Activated T-helper 1 cell treated with anti-CD3 and anti-CD28 coated beads, Interleukin-12 subunit alpha, Interleukin-12 subunit beta, Interleukin-2, Interleukin-4 antibody, amounts not matched to agents 30 ng/mL and 10 ng/mL and 1 ng/mL, durations not matched to agents 14 hours and 24 hours and 36 hours (primary cell): ENCODE results near the gene TEDC1. TPM values are rescaled to one million over a fixed set of nuclear protein-coding genes. Genes with fewer than 3 reads are reported as not detected.

Experiments used
- DNase-seq: peaks from one replicate; pipeline ENCODE4 v3.0.0; 2021; ENCODE audit warnings: low spot score
- H3K27ac Mint-ChIP-seq: one replicate; pipeline ENCODE4 v1.8.0; 2021; ENCODE audit warnings: mild to moderate bottlenecking, mixed read lengths
- H3K27me3 Mint-ChIP-seq: one replicate; pipeline ENCODE4 v1.8.0; 2022; ENCODE audit warnings: mild to moderate bottlenecking, moderate library complexity, mixed read lengths; ENCODE audit not compliant: insufficient read depth
- H3K36me3 Mint-ChIP-seq: one replicate; pipeline ENCODE4 v1.8.0; 2021; ENCODE audit warnings: low read depth, mixed read lengths
- H3K4me1 Mint-ChIP-seq: one replicate; pipeline ENCODE4 v1.8.0; 2021; ENCODE audit warnings: low read depth, mixed read lengths
- H3K4me3 Mint-ChIP-seq: one replicate; pipeline ENCODE4 v1.8.0; 2021; ENCODE audit warnings: mild to moderate bottlenecking, moderate library complexity, mixed read lengths
- H3K9me3 Mint-ChIP-seq: one replicate; pipeline ENCODE4 v1.8.0; 2021; ENCODE audit warnings: mixed read lengths
- intact Hi-C: fragments of 100-400 bp; cut with micrococcal nuclease; formaldehyde crosslinking; loops from one replicate; pipeline ENCODE4 v1.15.1; 2024
- total RNA-seq: library from RNA; stranded (reverse); gene quantifications from 2 replicates; pipeline ENCODE4 v1.2.3, GENCODE V29; 2022

The TEDC1 gene
- total RNA-seq, 1 donor from 2014 or later = 46.1 TPM

- H3K27me3 Mint-ChIP-seq = no peaks in the 10 kb centered on the region
- H3K27ac Mint-ChIP-seq = no peak overlapping the region
- no peak overlapping the region for H3K4me3 Mint-ChIP-seq
- no peaks in the 10 kb centered on the region for H3K4me1 Mint-ChIP-seq
- H3K36me3 Mint-ChIP-seq = peaks cover 2% of the 10 kb centered on the region
- no peaks in the 10 kb centered on the region for H3K9me3 Mint-ChIP-seq
- no peak for DNase-seq
- intact Hi-C loops = no loop called here
These were observed 40.0 kb upstream of the TEDC1 start for GRCh38 chr14:105450864-105451720.

- Mint-ChIP-seq H3K27me3 (no peaks in the 10 kb centered on the region), H3K27ac (no peak overlapping the region), H3K9me3 (no peaks in the 10 kb centered on the region), H3K4me3 (no peak overlapping the region), H3K4me1 (no peaks in the 10 kb centered on the region), H3K36me3 (peaks cover 2% of the 10 kb centered on the region)
- no peak for DNase-seq
- intact Hi-C loops = no loop called here
These were observed 38.1 kb upstream of the TEDC1 start for GRCh38 chr14:105452963-105453362.

- H3K9me3 Mint-ChIP-seq = no peaks in the 10 kb centered on the region
- H3K4me3 Mint-ChIP-seq = no peak overlapping the region
These were observed 37.2 kb upstream of the TEDC1 start for GRCh38 chr14:105453847-105454246.

GRCh38 chr14:105455086-105455640 is 35.9 kb upstream of the TEDC1 start:
- DNase-seq = no peak
- intact Hi-C loops = no loop called here
- peaks cover 2% of the 10 kb centered on the region for H3K36me3 Mint-ChIP-seq
- no peaks in the 10 kb centered on the region for H3K9me3 Mint-ChIP-seq
- no peaks in the 10 kb centered on the region for H3K4me1 Mint-ChIP-seq
- H3K4me3 Mint-ChIP-seq = no peak overlapping the region
- H3K27me3 Mint-ChIP-seq = no peaks in the 10 kb centered on the region
- no peak overlapping the region for H3K27ac Mint-ChIP-seq

More at GRCh38 chr14:105453847-105454246, 37.2 kb upstream of the TEDC1 start:
- Mint-ChIP-seq H3K4me1 (no peaks in the 10 kb centered on the region), H3K36me3 (peaks cover 2% of the 10 kb centered on the region), H3K27ac (no peak overlapping the region), H3K27me3 (no peaks in the 10 kb centered on the region)
- no peak for DNase-seq
- intact Hi-C loops = no loop called here

GRCh38 chr14:105455766-105456660 is 35.0 kb upstream of the TEDC1 start:
- H3K4me1 Mint-ChIP-seq = no peaks in the 10 kb centered on the region
- intact Hi-C loops = no loop called here
- H3K9me3 Mint-ChIP-seq = no peaks in the 10 kb centered on the region
- no peak overlapping the region for H3K4me3 Mint-ChIP-seq
- no peaks in the 10 kb centered on the region for H3K27me3 Mint-ChIP-seq
- no peak for DNase-seq
- H3K36me3 Mint-ChIP-seq = peaks cover 4% of the 10 kb centered on the region
- no peak overlapping the region for H3K27ac Mint-ChIP-seq

GRCh38 chr14:105456736-105457617 is 34.1 kb upstream of the TEDC1 start:
- H3K4me3 Mint-ChIP-seq = no peak overlapping the region
- DNase-seq = no peak
- intact Hi-C loops = no loop called here
- no peak overlapping the region for H3K27ac Mint-ChIP-seq
- no peaks in the 10 kb centered on the region for H3K27me3 Mint-ChIP-seq
- no peaks in the 10 kb centered on the region for H3K4me1 Mint-ChIP-seq
- peaks cover 3% of the 10 kb centered on the region for H3K36me3 Mint-ChIP-seq
- H3K9me3 Mint-ChIP-seq = no peaks in the 10 kb centered on the region

- Mint-ChIP-seq H3K36me3 (peaks cover 3% of the 10 kb centered on the region), H3K27ac (no peak overlapping the region), H3K4me1 (no peaks in the 10 kb centered on the region), H3K4me3 (no peak overlapping the region), H3K9me3 (no peaks in the 10 kb centered on the region), H3K27me3 (no peaks in the 10 kb centered on the region)
- DNase-seq = no peak
- intact Hi-C loops = no loop called here
These were observed 33.0 kb upstream of the TEDC1 start for GRCh38 chr14:105458010-105458409.

GRCh38 chr14:105458571-105458970 is 32.5 kb upstream of the TEDC1 start:
- intact Hi-C loops = no loop called here
- H3K27ac Mint-ChIP-seq = no peak overlapping the region
- H3K9me3 Mint-ChIP-seq = no peaks in the 10 kb centered on the region
- peaks cover 5% of the 10 kb centered on the region for H3K36me3 Mint-ChIP-seq
- H3K27me3 Mint-ChIP-seq = no peaks in the 10 kb centered on the region
- H3K4me3 Mint-ChIP-seq = no peak overlapping the region
- H3K4me1 Mint-ChIP-seq = no peaks in the 10 kb centered on the region
- DNase-seq = no peak

- H3K4me1 Mint-ChIP-seq = no peaks in the 10 kb centered on the region
- peaks cover 5% of the 10 kb centered on the region for H3K36me3 Mint-ChIP-seq
- H3K4me3 Mint-ChIP-seq = no peak overlapping the region
- no peak for DNase-seq
- H3K27ac Mint-ChIP-seq = no peak overlapping the region
- no peaks in the 10 kb centered on the region for H3K27me3 Mint-ChIP-seq
- intact Hi-C loops = no loop called here
- H3K9me3 Mint-ChIP-seq = no peaks in the 10 kb centered on the region
These were observed 30.9 kb upstream of the TEDC1 start for GRCh38 chr14:105460116-105460515.

- no peak for DNase-seq
- Mint-ChIP-seq H3K9me3 (no peaks in the 10 kb centered on the region), H3K27ac (no peak overlapping the region)
These were observed 30.4 kb upstream of the TEDC1 start for GRCh38 chr14:105460616-105461015.

GRCh38 chr14:105461903-105462302 is 29.1 kb upstream of the TEDC1 start:
- DNase-seq = no peak
- H3K27ac Mint-ChIP-seq = no peak overlapping the region
- no peaks in the 10 kb centered on the region for H3K9me3 Mint-ChIP-seq
- intact Hi-C loops = no loop called here
- no peaks in the 10 kb centered on the region for H3K27me3 Mint-ChIP-seq
- H3K4me1 Mint-ChIP-seq = no peaks in the 10 kb centered on the region
- no peak overlapping the region for H3K4me3 Mint-ChIP-seq
- H3K36me3 Mint-ChIP-seq = peaks cover 5% of the 10 kb centered on the region

More at GRCh38 chr14:105460616-105461015, 30.4 kb upstream of the TEDC1 start:
- Mint-ChIP-seq H3K27me3 (no peaks in the 10 kb centered on the region), H3K4me3 (no peak overlapping the region), H3K36me3 (peaks cover 5% of the 10 kb centered on the region), H3K4me1 (no peaks in the 10 kb centered on the region)
- intact Hi-C loops = no loop called here

GRCh38 chr14:105464501-105464900 is 26.5 kb upstream of the TEDC1 start:
- no peak for DNase-seq
- Mint-ChIP-seq H3K4me3 (no peak overlapping the region), H3K27ac (no peak overlapping the region), H3K9me3 (no peaks in the 10 kb centered on the region), H3K36me3 (peaks cover 5% of the 10 kb centered on the region), H3K27me3 (no peaks in the 10 kb centered on the region), H3K4me1 (no peaks in the 10 kb centered on the region)
- intact Hi-C loops = no loop called here
